SU-DHL-6 (cell line): ENCODE data around the gene CPED1.

Experiments used
- EZH2phosphoT487 ChIP-seq: fragments of 200-600 bp; sonication (generic), shearing (Covaris generic); conservative IDR thresholded peaks from 2 replicates; pipeline ENCODE4 v1.6.1; 2018; ENCODE audit warnings: mild to moderate bottlenecking, antibody characterized with exemption, low read length, moderate library complexity, mixed read lengths
- TF ChIP-seq, protein P1 (sequence below): fragments of 200-600 bp; sonication (generic); IDR thresholded peaks from one replicate; pipeline ENCODE4 v1.5.1; 2017; ENCODE audit warnings: antibody characterized with exemption, mild to moderate bottlenecking, low read length, moderate library complexity; ENCODE audit not compliant: insufficient read depth, poor library complexity, severe bottlenecking

DNA sequence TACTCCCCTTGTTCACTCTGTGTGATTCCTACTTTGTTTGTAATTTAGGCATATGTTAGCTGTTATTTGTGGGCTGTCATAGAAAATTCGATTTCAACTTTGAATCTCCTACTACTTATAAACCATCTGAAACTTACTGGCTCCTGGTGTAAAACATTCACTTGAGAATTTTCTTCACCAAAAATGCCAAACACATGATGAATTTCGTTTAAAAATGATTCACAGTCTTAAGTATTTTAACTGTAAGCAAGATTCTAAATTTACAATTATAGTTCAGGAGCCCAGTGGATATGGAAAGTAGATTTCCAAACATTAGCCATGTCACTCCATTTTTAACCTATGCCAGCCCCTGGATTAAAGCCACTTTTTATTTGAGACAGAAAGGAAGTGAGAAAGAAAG, 3.1 kb downstream of the CPED1 start:
- TF ChIP-seq, protein P1, sequence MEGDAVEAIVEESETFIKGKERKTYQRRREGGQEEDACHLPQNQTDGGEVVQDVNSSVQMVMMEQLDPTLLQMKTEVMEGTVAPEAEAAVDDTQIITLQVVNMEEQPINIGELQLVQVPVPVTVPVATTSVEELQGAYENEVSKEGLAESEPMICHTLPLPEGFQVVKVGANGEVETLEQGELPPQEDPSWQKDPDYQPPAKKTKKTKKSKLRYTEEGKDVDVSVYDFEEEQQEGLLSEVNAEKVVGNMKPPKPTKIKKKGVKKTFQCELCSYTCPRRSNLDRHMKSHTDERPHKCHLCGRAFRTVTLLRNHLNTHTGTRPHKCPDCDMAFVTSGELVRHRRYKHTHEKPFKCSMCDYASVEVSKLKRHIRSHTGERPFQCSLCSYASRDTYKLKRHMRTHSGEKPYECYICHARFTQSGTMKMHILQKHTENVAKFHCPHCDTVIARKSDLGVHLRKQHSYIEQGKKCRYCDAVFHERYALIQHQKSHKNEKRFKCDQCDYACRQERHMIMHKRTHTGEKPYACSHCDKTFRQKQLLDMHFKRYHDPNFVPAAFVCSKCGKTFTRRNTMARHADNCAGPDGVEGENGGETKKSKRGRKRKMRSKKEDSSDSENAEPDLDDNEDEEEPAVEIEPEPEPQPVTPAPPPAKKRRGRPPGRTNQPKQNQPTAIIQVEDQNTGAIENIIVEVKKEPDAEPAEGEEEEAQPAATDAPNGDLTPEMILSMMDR, result no peak
- TF ChIP-seq EZH2phosphoT487, result no peak
